Measurements from ENCODE around the gene ACER3. TPM values are rescaled to one million over a fixed set of nuclear protein-coding genes. Genes with fewer than 3 reads are reported as not detected.
"Not testable (repeated sequence)": the region's sequence is repeated elsewhere in the genome, so short reads cannot be mapped to it uniquely, and the experiment has no call there.

The ACER3 gene
- total RNA-seq, 1 donor from 2014 or later = 9.7 TPM

DNA sequence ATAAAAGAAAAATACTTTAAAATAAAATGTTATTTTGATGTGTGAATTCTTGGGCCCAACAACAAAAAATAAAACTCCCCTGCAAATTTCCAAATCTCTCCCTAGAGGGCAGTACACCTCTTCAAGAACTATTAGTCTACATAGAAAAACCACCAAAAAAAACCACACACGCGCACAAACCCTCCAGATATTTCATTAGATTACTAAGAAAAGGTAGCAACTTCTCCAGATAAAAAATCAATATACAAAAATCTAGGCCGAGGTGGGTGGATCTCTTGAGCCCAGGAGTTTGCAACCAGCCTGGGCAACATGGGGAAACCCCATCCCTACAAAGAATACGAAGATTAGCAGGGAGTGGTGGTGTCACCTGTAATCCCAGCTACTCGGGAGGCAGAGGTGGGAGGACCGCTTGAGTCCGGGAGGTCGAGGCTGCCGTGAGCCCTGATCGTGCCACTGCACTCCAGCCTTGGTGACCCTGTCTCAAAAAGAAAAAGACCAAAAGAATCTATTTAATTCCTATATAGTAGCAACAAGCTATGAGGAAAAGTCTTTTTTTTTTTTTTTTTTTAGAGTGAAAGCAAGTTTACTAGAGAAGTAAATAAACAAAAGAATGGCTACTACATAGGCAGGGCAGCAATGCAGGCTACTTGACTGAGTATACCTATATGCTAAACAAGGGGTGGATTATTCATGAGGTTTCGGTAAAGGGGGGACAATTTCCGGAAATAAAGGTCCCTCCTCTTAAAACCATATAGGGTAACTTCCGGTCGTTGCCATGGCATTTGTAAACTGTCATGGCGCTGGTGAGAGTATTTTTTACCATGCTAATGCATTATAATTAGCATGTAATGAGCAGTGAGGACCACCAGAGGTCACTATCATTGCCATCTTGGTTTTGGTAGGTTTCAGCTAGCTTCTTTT, 186.5 kb downstream of the ACER3 start:
- intact Hi-C loops (cut with DNase I) = loop anchor here (1.0 to 5.0 kb wide), 2 partner anchors 44 to 240 kb away; no protein-coding TSS in a partner anchor
- DNase-seq (ENCODE audit: low spot score) = peak; percentile 64

DNA sequence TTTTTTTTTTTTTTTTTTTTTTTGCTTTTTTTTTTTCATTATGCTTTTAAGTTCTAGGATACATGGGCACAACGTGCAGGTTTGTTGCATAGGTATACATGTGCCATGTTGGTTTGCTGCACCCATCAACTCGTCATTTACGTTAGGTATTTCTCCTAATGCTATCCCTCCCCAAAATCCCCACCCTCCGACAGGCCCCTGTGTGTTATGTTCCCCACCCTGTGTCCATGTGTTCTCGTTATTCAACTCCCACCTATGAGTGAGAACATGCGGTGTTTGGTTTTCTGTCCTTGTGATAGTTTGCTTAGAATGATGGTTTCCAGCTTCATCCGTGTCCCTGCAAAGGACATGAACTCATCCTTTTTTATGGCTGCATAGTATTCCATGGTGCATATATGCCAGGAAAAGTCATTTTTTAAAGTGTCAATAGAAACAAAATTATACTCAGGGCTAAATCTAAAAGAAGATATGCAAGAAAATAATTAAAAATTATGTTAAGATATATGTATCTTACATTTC, 187.3 kb downstream of the ACER3 start:
- DNase-seq (ENCODE audit: low spot score) = not testable (repeated sequence)
- intact Hi-C loops (cut with DNase I) = loop anchor here (1.0 to 5.0 kb wide), 2 partner anchors 43 to 241 kb away; no protein-coding TSS in a partner anchor

GRCh38 chr11:77049026-77049425, 188.3 kb downstream of the ACER3 start:
- intact Hi-C loops (cut with DNase I) = loop anchor here (5.0 kb wide), 1 partner anchor 242 kb away; no protein-coding TSS in a partner anchor
- DNase-seq (ENCODE audit: low spot score) = no peak

DNA sequence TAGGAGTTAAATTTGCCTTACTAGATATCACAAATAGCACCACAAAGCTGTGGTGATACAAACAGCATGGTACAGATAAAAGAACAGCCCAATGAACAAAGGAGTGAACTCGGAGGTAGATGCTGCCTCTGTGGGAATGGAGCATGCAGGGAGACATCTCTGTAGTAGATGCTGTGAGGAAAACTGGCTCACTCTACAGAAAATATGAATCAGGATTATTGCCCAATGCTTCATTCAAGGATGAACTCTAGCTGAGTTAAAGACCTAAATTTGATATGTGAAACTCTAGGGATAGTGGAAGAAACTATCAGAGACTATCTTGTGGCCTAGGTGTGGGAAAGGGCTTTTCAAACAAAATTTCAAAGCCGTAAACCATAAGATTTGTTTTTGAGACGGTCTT, 190.8 kb downstream of the ACER3 start:
- DNase-seq (ENCODE audit: low spot score) = no peak
- intact Hi-C loops (cut with DNase I) = no loop called here

GRCh38 chr11:77052518-77052917, 191.8 kb downstream of the ACER3 start:
- no peak for DNase-seq (ENCODE audit: low spot score)
- intact Hi-C loops (cut with DNase I) = no loop called here

DNA sequence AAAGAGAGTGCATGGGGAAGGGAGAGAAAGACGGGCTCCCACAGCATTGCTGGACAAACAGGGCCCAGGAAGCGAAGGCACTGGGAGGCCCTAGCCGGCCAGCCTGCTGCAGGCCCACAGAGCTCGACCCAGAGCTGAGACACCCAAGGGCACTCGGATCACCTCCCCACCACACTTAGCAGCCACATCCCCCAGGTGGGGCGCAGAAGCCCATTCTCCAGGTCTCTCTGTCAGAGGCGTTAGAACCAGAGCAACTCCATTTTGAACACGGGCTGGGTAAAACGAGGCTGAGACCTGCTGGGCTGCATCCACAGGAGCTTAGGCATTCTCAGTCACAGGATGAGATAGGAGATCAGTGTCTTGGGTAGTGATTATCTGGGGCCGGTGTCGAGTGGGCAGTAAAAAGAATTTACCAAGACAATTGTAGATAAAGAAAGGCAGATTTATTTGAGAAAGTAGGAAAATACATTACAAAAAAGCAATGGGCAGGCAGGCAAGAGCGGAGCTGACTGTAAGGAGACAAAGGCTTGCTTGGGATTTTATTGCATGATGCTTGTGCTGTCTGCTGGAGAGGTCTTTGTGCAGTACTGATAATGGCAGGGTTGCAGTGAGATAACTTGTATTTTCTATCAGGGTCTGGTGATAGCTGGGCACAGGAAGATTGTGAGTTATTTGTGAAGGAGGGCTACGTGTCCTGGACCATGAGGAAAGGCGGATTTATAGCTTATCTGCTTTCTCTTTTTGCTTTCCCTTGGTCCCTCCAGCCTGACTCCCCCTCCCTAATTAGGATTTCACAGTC, 192.7 kb downstream of the ACER3 start:
- intact Hi-C loops (cut with DNase I) = no loop called here
- peak; percentile 53 for DNase-seq (ENCODE audit: low spot score)

DNA sequence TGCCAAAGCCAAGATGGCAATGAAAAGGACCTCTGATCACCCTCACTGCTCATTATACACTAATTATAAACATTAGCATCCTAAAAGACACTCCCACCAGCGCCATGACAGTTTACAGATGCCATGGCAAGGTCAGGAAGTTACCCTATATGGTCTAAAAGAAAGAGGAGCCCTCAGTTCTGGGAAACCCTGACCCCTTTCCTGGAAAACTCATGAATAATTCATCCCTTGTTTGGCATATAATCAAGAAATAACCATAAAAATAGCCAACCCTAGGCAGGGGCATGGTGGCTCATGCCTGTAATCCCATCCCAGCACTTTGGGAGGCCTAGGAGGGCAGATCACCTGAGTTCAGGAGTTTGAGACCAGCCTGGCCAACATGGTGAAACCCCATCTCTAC, 193.4 kb downstream of the ACER3 start:
- DNase-seq (ENCODE audit: low spot score) = no peak
- intact Hi-C loops (cut with DNase I) = no loop called here

DNA sequence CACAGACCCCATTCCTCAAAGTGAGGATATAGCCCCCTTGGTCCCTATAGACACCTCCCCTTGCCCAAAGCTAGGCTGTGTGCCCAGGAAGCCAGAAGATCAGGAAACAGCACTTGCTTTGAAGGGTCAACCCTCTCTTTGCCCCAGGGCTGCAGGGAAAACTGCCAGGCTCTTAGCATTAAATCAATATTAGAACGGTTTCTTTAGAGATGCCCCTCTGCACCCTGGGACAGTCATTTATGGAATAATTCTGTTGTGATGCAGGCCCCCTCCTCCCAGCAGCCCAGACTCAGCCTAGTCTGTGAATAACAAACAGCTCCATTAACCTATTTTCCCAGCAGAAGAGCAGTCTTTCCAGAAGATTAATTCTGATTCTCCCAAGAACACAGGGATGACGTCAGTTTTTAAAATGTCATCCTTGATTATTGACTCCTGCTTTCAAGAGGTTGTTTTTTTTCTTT, 194.4 kb downstream of the ACER3 start:
- no peak for DNase-seq (ENCODE audit: low spot score)
- intact Hi-C loops (cut with DNase I) = no loop called here

DNA sequence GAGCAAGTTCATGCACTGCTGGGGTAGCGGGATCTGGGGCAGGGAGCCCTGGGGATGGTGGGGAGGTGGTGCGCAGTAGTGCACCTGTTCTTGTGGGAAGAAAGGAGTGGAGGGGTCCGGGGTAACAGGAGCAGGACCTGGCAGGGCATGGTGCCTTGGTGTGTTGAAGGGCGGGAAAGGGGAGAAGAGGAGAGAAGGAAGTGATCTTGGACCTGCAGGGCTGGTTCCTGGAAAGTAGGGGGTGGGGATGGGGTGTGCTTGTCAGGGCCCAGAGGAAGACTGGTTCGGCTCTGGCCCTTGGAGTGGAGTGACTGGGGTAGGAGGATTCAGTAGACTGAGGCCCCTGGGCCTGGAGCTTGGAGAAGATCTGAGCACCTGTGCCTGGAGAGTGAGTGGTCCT, 195.2 kb downstream of the ACER3 start:
- peak; percentile 67 for DNase-seq (ENCODE audit: low spot score)
- intact Hi-C loops (cut with DNase I) = no loop called here

- DNase-seq (ENCODE audit: low spot score) = no peak
Observed at GRCh38 chr11:77056814-77057402, 196.2 kb downstream of the ACER3 start.

GRCh38 chr11:77057938-77058474, 197.3 kb downstream of the ACER3 start:
- intact Hi-C loops (cut with DNase I) = no loop called here
- DNase-seq (ENCODE audit: low spot score) = peak; percentile 73

More at GRCh38 chr11:77056814-77057402, 196.2 kb downstream of the ACER3 start:
- intact Hi-C loops (cut with DNase I) = no loop called here

DNA sequence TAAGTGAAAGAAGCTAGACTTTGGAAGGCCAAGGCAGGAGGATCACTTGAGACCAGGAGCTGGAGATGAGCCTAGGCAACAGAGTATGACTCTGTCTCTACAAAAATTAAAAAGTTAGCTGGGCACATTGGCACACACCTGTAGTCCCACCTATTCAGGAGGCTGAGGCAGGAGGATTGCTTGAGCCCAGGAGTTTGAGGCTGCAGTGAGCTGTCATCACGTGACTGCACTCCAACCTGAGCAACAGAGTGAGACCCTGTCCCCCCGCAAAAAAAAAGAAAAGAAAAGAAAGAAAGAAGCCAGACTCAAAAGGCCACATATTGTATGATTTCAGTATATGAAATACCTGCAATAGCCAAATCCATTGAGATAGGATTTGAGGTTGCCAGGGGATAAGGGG, 198.2 kb downstream of the ACER3 start:
- intact Hi-C loops (cut with DNase I) = no loop called here
- no peak for DNase-seq (ENCODE audit: low spot score)

DNA sequence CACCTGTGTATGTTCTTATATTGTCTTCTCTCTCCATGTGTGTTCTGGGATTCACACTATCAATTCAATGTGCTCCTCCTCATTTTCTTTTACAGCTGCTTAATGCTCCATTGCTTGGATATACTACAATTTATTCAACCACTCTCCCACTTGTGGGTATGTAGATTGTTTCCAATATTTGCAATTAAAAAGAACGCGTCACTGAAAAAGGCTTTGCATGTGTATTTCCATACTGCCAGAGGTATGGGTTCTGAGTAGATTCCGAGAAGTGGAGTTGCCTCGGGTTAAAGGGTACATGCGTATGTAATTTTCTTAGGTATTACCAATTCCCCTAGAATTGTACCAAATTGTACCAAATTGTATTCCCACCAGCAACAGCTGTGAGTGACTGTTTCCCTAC, 199.1 kb downstream of the ACER3 start:
- DNase-seq (ENCODE audit: low spot score) = no peak
- intact Hi-C loops (cut with DNase I) = no loop called here

- DNase-seq (ENCODE audit: low spot score) = no peak
- intact Hi-C loops (cut with DNase I) = no loop called here
Observed at GRCh38 chr11:77060234-77060633, 199.5 kb downstream of the ACER3 start.

- DNase-seq (ENCODE audit: low spot score); intact Hi-C loops (cut with DNase I): not testable (repeated sequence)
Observed at GRCh38 chr11:77061258-77061657, 200.5 kb downstream of the ACER3 start.

DNA sequence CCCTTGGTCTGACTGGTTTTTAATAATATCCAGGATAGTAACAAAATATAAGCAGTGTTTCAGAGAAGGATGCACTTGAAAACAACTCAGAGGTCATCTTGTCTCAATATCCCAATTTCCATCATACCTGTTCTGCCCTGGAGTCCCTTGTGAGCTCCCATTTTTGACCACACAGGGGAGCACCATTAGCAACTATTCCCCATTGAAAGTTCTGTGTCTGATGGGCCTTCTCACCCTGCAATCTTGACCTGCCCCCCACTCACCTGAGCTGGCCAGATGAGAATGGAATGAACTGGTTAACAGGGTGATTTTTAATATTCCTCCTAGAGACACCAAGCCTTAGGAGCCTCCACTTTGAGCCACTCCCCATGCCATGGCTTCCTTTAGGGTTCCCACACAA, 202.2 kb downstream of the ACER3 start:
- DNase-seq (ENCODE audit: low spot score) = no peak
- intact Hi-C loops (cut with DNase I) = no loop called here

DNA sequence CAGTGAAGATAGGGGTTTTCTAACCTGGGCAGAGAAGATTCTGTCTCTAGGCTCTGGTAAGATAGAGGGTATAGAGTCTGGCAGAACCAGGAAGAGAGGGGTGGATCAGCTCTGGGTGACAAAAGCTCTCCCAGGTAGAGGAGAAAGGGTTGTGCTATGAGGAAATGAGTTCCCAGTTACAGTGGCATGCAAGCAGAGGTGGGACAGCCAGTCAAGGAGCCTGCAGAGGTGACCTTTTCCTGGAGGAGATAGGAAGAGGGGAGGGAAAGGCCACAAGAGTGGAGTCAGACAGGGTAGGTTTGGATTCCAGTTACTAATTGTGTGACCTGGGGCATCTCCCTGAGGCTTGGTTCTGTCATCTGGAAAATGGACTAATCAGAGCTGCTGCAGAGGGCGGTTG, 202.7 kb downstream of the ACER3 start:
- intact Hi-C loops (cut with DNase I) = no loop called here
- DNase-seq (ENCODE audit: low spot score) = no peak

- peak; percentile 41 for DNase-seq (ENCODE audit: low spot score)
- intact Hi-C loops (cut with DNase I) = no loop called here
Observed at GRCh38 chr11:77063861-77064260, 203.1 kb downstream of the ACER3 start.

- intact Hi-C loops (cut with DNase I) = no loop called here
- peak; percentile 63 for DNase-seq (ENCODE audit: low spot score)
Observed at GRCh38 chr11:77064648-77065217, 204.0 kb downstream of the ACER3 start.
